NCI-H1105 treated with DMSO at 0.1 percent for 48 hours (cell line): ENCODE data around the gene TNPO3.
"Not testable (repeated sequence)": the region's sequence is repeated elsewhere in the genome, so short reads cannot be mapped to it uniquely, and the experiment has no call there.

Experiments used
- DNase-seq: peaks from one replicate; lab custom pipeline; 2025; lab: John Stamatoyannopoulos, UW

Gene TNPO3

GRCh38 chr7:129014501-129015101, 40.3 kb downstream of the TNPO3 start:
- no peak for DNase-seq

GRCh38 chr7:129013048-129013724, 41.7 kb downstream of the TNPO3 start:
- no peak for DNase-seq

- no peak for DNase-seq
Observed at GRCh38 chr7:129012641-129013040, 42.3 kb downstream of the TNPO3 start.

- no peak for DNase-seq
Observed at GRCh38 chr7:129010075-129010474, 44.8 kb downstream of the TNPO3 start.

- no peak for DNase-seq
Observed at GRCh38 chr7:129009437-129009836, 45.5 kb downstream of the TNPO3 start.

- DNase-seq: no peak
Observed at GRCh38 chr7:129008645-129009414, 46.1 kb downstream of the TNPO3 start.

- no peak for DNase-seq
Observed at GRCh38 chr7:129007572-129007971, 47.3 kb downstream of the TNPO3 start.

GRCh38 chr7:129006636-129007414, 48.1 kb downstream of the TNPO3 start:
- no peak for DNase-seq

- no peak for DNase-seq
Observed at GRCh38 chr7:129005186-129005585, 49.7 kb downstream of the TNPO3 start.

GRCh38 chr7:128997181-128997580, 57.7 kb downstream of the TNPO3 start:
- no peak for DNase-seq

- not testable (repeated sequence) for DNase-seq
Observed at GRCh38 chr7:128994560-128994959, 60.4 kb downstream of the TNPO3 start.

- no peak for DNase-seq
Observed at GRCh38 chr7:128993419-128993818, 61.5 kb downstream of the TNPO3 start.

GRCh38 chr7:128989961-128990360, 65.0 kb downstream of the TNPO3 start:
- no peak for DNase-seq

GRCh38 chr7:128988372-128988771, 66.5 kb downstream of the TNPO3 start:
- no peak for DNase-seq

- no peak for DNase-seq
Observed at GRCh38 chr7:128986609-128987008, 68.3 kb downstream of the TNPO3 start.

GRCh38 chr7:128985660-128986059, 69.3 kb downstream of the TNPO3 start:
- no peak for DNase-seq

GRCh38 chr7:128982105-128982504, 72.8 kb downstream of the TNPO3 start:
- DNase-seq: no peak

GRCh38 chr7:128974241-128974934, 80.5 kb downstream of the TNPO3 start:
- DNase-seq: no peak

- no peak for DNase-seq
Observed at GRCh38 chr7:128968624-128969023, 86.3 kb downstream of the TNPO3 start.

GRCh38 chr7:128963327-128963757, 91.6 kb downstream of the TNPO3 start:
- DNase-seq: no peak

GRCh38 chr7:128962899-128963298, 92.0 kb downstream of the TNPO3 start:
- DNase-seq: no peak
